Measurements from ENCODE around the gene ZC3H13.

DNA sequence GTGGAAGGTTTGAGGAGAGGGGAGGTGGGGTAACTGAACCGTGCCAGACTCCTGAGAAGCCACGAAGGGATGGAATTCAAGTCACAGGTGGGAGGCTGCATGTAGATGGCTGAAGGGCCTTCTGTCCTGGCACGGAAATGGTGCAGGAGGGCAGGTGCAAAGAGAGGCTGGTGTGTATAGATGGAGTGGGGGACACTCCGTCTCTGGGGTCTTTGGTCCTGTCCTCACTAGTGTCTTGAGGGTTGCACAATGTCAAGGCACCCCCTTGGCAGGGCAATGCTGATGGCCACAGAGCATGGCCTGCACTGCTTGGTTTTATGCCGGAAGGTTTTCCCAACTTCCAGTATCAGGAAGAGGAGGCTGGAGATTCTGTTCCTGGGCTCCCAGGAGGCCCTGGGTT lies 118.3 kb downstream of the ZC3H13 start:
- TF ChIP-seq, protein P1, sequence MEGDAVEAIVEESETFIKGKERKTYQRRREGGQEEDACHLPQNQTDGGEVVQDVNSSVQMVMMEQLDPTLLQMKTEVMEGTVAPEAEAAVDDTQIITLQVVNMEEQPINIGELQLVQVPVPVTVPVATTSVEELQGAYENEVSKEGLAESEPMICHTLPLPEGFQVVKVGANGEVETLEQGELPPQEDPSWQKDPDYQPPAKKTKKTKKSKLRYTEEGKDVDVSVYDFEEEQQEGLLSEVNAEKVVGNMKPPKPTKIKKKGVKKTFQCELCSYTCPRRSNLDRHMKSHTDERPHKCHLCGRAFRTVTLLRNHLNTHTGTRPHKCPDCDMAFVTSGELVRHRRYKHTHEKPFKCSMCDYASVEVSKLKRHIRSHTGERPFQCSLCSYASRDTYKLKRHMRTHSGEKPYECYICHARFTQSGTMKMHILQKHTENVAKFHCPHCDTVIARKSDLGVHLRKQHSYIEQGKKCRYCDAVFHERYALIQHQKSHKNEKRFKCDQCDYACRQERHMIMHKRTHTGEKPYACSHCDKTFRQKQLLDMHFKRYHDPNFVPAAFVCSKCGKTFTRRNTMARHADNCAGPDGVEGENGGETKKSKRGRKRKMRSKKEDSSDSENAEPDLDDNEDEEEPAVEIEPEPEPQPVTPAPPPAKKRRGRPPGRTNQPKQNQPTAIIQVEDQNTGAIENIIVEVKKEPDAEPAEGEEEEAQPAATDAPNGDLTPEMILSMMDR (conservative IDR thresholded peaks at IDR 0.05): no peak
- TF ChIP-seq EZH2 (IDR thresholded peaks at IDR 0.05; ENCODE audit: low read depth): no peak
